CD4-positive, alpha-beta T cell treated with Interleukin-4 for 1 hour (primary cell): ENCODE data around the gene CNST.
A peak's percentile ranks its signal among the peaks of the same experiment; 100 is the strongest.

Source experiments
- DNase-seq, 2 donors: peaks; one replicate each; pipeline ENCODE4 v3.0.0-alpha.2; 2020 to 2022

Gene CNST, protein sequence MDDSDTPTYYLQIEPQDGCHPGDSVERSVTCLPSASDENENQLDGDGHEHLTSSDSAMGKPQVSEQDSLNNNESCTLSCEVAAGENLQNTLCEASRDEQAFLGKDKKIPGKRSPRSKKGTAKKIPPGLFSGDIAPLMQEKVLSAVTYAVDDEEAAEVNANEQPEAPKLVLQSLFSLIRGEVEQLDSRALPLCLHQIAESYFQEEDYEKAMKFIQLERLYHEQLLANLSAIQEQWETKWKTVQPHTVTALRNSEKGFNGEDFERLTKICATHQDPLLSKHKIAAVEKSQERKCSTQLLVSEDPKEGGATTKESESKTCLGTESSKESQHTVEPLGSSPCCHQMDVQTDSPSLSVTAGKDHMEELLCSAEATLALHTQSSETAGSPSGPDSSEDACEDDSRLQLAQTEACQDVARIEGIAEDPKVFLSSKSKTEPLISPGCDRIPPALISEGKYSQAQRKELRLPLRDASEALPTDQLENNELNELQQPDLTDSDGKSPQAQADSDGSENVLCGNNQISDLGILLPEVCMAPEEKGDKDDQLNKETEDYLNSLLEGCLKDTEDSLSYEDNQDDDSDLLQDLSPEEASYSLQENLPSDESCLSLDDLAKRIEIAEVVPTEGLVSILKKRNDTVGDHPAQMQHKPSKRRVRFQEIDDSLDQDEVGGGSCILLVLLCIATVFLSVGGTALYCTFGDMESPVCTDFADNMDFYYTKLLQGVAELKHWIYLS

GRCh38 chr1:246566128-246566812 lies at the start of gene CNST, which contains the start of gene TFB2M:
Gene CNST (plus strand): TSS chr1:246566456. CDS start chr1:246591563, 25,107 bp downstream.
Gene TFB2M (minus strand): TSS chr1:246566261. CDS start chr1:246566138, 123 bp downstream.
- DNase-seq: peak; percentile 94 to 96

- DNase-seq: no peak
These were observed 48.9 kb upstream of the CNST start for GRCh38 chr1:246517391-246517790.

DNA sequence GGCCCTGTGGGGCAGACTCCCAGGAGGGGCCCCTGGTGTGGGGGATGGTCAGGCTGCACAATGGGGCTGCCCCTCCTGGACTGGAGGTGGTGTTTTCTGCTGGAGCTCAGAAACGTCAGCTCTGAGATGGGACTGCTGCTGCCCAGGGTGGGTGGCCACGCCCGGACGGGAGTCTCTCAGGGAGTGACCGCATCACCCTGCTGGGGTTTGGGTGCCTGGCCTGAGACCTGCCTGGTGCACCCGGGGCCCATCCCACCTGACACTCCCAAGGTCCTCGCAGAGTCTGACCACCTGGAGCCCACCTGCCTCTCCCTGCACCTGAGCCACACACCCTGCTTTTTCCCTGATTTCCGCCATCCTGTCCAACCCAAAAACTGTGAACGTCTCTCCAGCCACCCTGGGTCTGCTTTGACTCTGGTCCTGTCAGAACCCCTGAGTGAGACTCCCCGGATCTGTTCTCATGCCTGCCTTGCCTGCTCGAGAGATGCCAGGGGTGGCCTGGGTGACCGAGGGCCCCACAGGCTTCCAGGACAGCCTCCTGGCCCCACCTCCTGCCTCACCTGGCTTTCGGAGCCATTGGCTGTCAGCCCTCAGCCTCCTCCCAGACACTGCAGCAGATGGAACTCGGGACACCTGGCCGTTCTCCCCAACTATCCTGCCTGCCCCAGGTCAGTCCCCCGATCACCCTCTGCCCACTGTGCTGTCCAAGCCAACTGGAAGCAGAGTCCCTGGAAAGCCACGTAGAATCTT lies 47.6 kb upstream of the CNST start:
- no peak for DNase-seq

- no peak for DNase-seq
These were observed 46.7 kb upstream of the CNST start for GRCh38 chr1:246519514-246519913.

- no peak for DNase-seq
These were observed 39.9 kb upstream of the CNST start for GRCh38 chr1:246526380-246526779.

GRCh38 chr1:246526915-246527314 lies 39.3 kb upstream of the CNST start:
- no peak for DNase-seq

GRCh38 chr1:246527402-246528088 lies 38.7 kb upstream of the CNST start:
- no peak for DNase-seq

- no peak for DNase-seq
These were observed 37.1 kb upstream of the CNST start for GRCh38 chr1:246528933-246529731.

GRCh38 chr1:246530482-246530881 lies 35.8 kb upstream of the CNST start:
- no peak for DNase-seq

GRCh38 chr1:246532519-246532918 lies 33.7 kb upstream of the CNST start:
- no peak for DNase-seq

DNA sequence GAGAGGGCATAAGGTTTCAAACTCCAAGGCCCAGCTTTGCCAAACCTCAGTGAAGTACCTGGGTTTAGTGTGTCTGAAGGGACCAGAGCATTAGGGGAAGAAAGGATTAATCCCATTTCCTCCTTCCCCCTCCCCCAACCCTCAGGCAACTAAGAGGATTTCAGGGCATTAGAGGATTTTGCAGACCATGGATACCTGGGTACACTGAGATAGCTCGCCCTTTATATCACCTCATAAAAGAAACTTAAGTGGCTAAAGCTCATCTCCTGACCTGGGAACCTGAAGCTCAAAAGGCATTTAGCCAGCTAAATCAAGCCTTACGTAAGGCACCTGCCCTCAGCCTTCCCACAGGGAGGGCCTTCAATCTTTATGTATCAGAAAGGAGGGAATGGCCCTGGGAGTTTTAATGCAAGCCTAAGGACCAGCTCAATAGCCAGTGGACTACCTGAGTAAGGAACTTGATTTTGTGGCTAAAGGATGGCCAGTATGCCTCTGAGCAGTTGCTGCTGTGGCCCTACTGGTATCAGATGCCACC lies 32.8 kb upstream of the CNST start:
- DNase-seq: no peak

DNA sequence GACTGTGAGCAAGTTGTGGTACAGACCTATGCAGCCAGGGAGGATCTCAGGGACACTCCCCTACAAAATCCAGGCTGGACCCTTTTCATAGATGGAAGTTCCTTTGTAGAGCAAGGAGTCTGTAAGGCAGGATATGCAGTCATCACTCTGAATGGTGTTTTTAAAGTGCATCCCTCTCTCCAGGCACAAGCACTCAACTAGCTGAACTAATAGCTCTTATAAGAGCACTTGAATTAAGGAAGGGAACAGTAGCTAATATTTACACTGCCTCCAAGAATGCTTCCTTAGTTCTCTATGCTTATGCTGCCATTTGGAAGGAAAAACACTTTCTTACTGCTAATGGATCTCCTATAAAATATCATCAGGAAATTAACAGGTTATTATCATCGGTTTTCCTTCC lies 32.1 kb upstream of the CNST start:
- DNase-seq: no peak

- no peak for DNase-seq
These were observed 28.8 kb upstream of the CNST start for GRCh38 chr1:246537441-246537840.

DNA sequence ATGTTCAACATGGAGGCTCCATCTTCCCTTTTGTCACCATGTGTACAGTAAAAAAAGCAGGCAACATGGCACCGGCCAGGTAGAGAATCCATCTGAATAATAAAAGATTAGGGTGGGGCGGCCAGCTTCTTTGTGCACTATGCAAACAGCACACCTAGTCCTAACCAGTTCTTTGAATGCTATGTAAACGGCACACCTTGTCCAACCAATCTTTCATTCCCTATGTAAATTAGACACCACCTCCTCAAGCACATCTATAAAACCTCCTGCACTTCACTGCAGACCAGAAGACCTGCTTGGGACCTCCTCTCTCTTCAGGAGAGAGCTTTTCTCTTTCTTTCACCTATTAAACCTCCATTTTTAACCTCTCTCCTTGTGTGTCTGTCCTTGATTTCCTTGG lies 28.4 kb upstream of the CNST start:
- DNase-seq: no peak

DNA sequence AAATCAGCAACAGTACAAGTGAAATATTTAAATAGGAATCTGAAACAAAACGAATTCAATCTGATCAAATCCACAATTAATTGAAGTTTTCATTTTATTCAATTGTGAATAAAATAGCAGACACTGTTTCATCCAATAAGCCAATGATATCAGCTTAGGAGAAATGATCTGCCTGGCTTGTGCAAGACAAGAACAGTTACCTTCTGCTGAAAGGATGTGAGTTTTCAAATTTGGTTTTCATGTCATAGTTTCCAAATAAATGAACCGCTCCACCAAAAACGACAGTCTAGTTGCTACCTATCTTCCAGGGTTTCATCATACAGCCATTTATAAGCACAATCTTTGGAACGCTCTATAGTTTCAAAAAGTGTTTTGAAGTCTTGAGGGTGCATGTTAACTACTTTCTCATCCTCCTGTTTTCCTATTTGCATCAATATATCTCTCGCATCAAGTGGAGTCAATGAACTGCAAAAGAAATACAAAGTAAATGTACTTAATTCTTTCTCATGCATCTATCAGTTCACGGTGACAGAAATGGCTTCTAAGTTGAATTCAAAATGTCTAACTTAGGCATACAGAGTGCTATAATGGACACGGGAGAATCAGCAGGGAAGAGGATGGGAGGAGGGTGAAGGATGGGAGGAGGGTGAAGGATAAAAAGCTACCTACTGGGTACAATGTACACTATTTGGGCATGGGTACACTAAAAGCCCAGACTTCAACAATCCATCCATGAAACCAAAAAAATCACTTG lies 25.3 kb upstream of the CNST start:
- DNase-seq: no peak

DNA sequence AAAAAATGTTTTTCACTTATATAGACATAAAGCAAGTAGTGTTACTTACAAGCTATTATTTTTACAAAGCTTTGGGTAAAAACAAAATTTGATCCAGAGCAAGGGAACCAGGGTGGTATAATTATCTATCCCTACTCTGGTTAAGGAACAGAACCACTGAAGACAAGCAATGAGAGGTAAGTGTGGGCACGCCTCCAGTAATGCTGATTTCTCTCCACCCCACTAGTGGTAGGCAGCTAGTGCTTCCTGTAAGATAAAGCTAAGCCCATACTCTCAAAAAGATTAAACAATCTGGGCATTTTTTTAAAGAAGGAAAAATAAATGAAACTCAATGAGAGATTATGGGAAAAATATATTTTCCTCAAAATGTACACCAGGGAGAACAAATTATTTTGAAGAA lies 22.3 kb upstream of the CNST start:
- DNase-seq: no peak

DNA sequence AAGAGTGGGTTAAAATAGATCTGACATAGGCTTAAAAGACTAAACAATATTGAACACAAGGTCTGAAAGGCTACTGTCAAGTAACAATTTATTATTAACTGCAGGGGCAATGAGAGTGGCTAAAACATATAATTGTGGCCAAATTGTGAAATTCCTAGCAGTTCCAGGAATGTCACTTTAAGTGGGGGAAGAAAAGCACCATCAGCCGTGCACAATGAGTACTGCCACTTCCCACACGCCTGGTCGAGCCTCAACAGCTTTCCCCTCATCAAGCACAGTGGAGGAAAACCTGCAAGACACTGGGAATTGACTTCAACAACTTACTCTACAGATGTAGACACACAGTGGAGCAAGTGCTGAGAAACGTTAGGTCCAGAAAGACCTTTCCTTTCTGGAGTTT lies 16.6 kb upstream of the CNST start:
- DNase-seq: no peak

- no peak for DNase-seq
These were observed 15.9 kb upstream of the CNST start for GRCh38 chr1:246550402-246550801.

GRCh38 chr1:246552110-246552509 lies 14.1 kb upstream of the CNST start:
- DNase-seq: no peak

DNA sequence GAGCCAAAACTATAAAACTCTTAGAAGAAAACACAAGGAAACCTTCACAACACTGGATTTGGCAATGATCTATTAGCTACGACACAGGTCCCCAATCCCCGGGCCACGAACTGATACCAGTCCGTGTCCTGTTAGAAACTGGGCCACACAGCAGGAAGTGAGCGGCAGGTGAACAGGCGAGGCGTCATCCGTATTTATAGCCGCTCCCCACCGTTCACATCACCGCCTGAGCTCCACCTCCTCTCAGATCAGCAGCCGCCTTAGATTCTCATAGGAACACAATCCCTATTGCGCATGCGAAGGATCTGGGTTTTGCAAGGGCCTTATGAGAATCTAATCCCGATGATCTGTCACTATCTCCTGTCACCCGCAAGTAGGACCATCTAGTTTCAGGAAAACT lies 12.1 kb upstream of the CNST start:
- no peak for DNase-seq
